Measurements from ENCODE around the gene CCDC183.
"Not testable (repeated sequence)": the region's sequence is repeated elsewhere in the genome, so short reads cannot be mapped to it uniquely, and the experiment has no call there.

CCDC183 gene

GRCh38 chr9:136782452-136782851 lies 13.7 kb upstream of the CCDC183 start:
- no peak for DNase-seq (ENCODE audit: low read depth, low spot score)
- no peak overlapping the region for H3K27ac ChIP-seq

- DNase-seq (ENCODE audit: low read depth, low spot score) = no peak
- H3K27ac ChIP-seq = no peak overlapping the region
Measured at GRCh38 chr9:136784249-136784996, 11.7 kb upstream of the CCDC183 start.

GRCh38 chr9:136784997-136785361 lies 11.2 kb upstream of the CCDC183 start:
- H3K27ac ChIP-seq = no peak overlapping the region
- no peak for DNase-seq (ENCODE audit: low read depth, low spot score)

DNA sequence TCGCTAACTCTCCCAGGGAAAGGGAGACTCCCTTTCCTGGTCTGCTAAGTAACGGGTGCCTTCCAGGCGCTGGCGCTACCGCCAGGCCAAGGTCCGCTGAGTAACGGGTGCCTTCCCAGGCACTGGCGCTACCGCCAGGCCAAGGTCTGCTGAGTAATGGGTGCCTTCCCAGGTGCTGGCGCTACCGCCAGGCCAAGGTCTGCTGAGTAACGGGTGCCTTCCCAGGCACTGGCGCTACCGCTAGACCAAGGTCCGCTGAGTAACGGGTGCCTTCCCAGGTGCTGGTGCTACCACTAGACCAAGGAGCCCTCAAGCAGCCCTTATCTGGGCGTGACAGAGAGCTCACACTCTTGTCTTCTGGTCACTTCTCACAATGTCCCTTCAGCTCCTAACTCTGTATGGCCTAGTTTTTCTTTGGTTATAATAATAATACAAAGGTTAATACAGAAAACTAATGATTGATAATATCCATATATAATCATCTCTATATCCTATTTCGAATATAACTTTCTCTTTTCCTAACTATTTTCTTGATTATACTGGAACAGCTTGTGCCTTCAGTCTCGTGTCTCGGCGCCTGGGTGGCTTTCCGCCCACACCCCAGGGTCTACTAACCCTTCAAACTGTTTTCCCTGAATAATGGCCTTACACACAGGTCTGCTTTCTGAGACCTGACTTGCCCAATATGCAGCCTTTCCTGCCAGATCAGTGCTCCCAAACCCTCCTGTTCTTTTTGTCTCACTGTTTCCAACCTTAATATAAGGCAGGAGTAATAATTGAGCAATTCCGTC lies 10.4 kb upstream of the CCDC183 start:
- not testable (repeated sequence) for DNase-seq (ENCODE audit: low read depth, low spot score)

GRCh38 chr9:136786451-136786850 lies 9.7 kb upstream of the CCDC183 start:
- no peak overlapping the region for H3K27ac ChIP-seq
- no peak for DNase-seq (ENCODE audit: low read depth, low spot score)

More for the DNA sequence above, 10.4 kb upstream of the CCDC183 start:
- H3K27ac ChIP-seq = not testable (repeated sequence)

GRCh38 chr9:136786983-136787382 lies 9.2 kb upstream of the CCDC183 start:
- DNase-seq (ENCODE audit: low read depth, low spot score); H3K27ac ChIP-seq: not testable (repeated sequence)

DNA sequence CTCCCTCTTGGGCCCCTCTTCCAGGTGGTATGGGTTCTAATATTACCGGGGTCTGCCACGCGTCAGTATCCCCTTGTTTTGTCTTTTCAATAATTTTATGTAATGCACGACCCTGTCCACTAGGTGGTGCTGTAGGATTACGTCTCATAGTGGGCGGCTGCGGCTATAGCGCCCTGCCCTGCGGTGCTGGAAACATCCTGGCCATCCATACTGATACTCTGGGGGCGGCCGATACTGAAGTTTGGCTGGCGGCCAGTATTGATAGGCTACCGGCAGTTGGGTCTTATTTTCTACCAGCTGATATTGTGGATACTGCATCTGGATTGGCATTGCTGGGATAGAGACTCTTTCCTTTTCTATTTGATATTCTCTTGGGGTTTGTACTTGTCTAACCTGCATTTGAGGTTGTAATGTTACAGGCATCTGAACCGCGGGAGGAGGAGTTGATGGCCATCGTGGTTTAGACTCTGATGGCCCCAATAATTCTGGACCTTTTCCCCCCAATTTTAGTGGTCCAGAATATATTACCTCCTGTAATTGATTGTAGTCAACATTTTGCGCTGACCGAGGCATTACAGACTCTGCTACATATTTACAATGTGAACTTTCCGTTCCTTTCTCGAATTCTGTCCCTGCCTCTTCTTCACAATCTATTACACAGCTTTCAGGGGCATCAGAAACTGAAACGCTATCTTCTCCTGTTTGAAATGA lies 8.3 kb upstream of the CCDC183 start:
- no peak for DNase-seq (ENCODE audit: low read depth, low spot score)
- no peak overlapping the region for H3K27ac ChIP-seq

DNA sequence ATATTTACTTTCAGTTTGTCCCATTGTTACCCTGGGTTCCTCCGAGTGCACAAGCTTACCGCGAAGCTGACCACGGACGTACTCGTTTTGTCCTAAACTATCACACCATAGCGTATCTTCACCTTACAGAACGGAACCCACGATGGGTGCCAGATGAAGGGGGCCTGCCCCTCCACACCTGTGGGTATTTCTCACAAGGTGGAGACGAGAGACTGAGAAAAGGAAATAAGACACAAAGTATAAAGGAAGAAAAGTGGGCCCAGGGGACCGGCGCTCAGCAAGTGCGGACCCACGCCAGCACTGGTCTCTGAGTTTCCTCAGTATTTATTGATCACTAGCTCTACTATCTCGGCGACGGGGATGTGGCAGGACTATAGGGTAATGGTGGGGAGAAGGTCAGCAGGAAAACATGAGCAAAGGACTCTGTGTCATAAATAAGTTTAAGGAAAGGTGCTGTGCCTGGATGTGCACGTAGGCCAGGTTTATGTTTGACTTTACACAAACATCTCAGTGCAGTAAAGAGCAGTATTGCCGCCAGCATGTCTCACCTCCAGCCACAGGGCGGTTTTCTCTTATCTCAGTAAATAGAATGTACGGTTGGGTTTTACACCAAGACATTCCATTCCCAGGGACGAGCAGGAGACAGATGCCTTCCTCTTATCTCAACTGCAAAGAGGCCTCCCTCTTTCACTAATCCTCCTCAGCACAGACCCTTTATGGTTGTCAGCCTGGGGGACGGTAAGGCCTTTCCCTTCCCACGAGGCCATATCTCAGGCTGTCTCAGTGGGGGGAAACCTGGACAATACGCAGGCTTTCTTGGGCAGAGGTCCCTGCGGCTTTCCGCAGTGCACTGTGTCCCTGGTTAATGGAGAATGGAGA lies 7.3 kb upstream of the CCDC183 start:
- DNase-seq (ENCODE audit: low read depth, low spot score); H3K27ac ChIP-seq: not testable (repeated sequence)

- no peak overlapping the region for H3K27ac ChIP-seq
- DNase-seq (ENCODE audit: low read depth, low spot score) = no peak
Measured at GRCh38 chr9:136789523-136789937, 6.6 kb upstream of the CCDC183 start.

DNA sequence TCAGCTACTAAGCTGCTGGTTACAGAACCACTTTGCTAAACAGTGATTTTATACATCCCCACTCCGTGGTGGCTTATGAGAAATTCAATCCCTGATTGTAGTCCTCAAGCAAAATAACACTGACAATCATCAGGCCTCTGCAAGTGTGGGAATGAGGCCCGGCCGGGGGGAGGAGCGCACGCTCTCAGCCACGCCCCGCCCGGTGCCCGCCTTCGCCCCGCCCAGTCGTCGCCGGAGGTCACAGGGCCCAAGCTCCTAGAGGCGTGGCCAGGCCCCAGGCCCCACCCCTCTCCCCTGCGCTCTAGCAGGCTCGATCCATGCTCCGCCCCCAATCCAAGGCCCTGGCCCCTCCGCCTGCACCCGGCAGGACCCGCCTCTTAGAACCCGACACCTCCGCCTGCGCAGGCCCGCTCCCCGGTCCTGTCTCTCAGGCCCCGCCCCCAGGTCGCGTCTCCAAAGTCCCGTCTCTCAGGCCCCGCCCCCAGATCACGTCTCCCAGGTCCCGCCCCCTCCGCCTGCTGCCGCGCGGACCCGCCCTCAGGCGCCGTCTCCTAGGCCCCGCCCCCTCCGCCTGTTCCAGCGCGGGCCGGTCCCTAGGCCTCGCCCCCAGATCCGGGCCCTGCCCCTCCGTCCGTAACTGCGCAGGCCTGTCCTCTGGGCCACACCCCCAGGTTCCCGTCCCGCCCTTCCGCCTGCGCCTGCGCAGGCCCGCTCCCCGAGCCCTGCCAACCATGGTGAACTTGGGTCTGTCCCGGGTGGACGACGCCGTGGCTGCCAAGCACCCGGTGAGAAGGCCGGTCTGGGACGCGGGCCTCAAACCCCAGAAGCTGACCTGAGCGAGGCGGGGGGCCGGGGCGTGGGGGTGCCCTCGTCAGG lies 5.3 kb upstream of the CCDC183 start, which contains the start of gene TMEM141:
TSS of gene TMEM141 (plus strand) at position 705 of the 876 bp plus-strand sequence. CDS start at position 732, 27 bp downstream.
- peak; percentile 91 for DNase-seq (ENCODE audit: low read depth, low spot score)

GRCh38 chr9:136791516-136792276 lies 4.4 kb upstream of the CCDC183 start:
- H3K27ac ChIP-seq = peak overlapping the region; percentile 91
- peak; percentile 57 for DNase-seq (ENCODE audit: low read depth, low spot score)

More for the DNA sequence above, 5.3 kb upstream of the CCDC183 start, which contains the start of gene TMEM141:
- H3K27ac ChIP-seq = peak within 1 kb of the TSS; percentile 91

DNA sequence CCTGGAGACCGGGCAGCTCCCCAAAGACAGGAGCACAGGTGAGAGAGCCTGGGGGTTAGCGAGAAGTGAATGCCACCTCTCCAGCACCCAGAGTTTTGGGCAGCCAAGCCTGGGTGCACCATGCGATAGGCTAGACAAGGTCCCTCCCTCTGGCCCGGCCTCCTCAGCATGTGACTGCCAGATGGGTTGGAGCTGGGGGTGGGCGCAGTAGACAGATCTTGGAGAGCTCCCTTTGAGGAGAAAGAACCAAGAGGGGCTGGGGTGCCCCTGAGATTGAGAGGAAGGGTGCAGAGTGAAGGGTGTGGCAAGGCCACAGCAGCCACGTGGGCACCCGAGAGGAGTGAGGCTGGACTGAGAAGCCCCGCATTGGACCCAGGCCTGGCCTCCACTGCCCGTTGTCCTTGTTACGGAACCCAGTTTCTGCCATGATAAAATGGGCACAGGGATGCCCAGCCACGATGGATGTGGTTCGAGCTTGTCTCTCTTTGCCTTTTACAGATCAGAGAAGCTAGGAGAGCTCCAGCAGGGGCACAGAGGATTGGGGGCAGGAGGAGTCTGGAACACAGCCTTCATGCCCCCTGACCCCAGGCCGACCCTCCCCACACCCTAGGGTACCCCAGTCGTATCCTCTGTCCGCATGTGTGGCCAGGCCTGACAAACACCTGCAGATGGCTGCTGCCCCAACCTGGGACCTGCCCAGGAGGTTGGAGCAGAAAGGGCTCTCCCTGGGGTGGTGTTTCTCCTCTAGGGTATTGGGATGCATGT lies 3.6 kb upstream of the CCDC183 start:
- H3K27ac ChIP-seq = peak overlapping the region; percentile 91
- no peak for DNase-seq (ENCODE audit: low read depth, low spot score)

- no peak overlapping the region for H3K27ac ChIP-seq
- DNase-seq (ENCODE audit: low read depth, low spot score) = no peak
Measured at GRCh38 chr9:136793086-136793946, 2.8 kb upstream of the CCDC183 start.

DNA sequence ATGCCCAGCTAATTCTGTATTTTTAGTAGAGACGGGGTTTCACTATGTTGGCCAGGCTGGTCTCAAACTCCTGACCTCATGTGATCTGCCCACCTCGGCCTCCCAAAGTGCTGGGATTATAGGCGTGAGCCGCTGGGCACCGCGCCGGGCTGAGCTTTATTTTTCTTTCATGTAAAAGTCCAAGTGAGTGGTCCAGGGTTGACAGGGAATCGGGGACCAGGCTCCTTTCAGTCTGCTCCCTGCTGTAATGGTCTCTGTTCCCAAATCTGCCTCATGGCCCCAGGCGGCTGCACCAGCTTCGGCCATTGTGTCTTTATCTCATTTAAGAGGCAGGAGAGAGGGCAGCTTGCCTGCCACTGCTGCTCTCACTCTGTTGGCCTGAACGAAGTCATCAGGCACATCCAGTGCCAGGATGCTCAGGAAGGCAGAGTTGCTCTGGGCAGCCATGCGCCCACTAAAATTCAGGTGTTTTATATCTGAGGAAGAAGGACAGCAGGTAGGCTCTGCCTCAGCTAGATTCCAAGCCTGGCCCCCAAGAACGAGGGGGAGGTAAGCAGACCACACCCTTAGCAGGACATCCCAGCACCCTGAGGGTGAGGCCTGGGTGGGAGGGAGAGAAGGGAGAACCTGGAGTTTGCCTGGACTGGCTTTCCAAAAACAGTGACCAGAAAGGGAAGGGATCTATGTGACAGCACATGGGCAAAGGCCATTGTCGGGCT lies 1.7 kb upstream of the CCDC183 start:
- no peak for DNase-seq (ENCODE audit: low read depth, low spot score)
- no peak overlapping the region for H3K27ac ChIP-seq

- no peak overlapping the region for H3K27ac ChIP-seq
- DNase-seq (ENCODE audit: low read depth, low spot score) = no peak
Measured at GRCh38 chr9:136795000-136795348, 1.2 kb upstream of the CCDC183 start.

- not testable (repeated sequence) for DNase-seq (ENCODE audit: low read depth, low spot score); H3K27ac ChIP-seq
Measured at GRCh38 chr9:136796775-136797347, 723 bp downstream of the CCDC183 start.
